Fibroblast of mammary gland (primary cell): ENCODE data around the gene ATAD1.
A peak's percentile ranks its signal among the peaks of the same experiment; 100 is the strongest.

Source experiments
- DNase-seq: peaks from one replicate; pipeline ENCODE4 v3.0.0-alpha.2; 2010; ENCODE audit warnings: low read depth
- H3K4me3 ChIP-seq: 2 replicates; pipeline ENCODE4 v1.5.1; 2011; ENCODE audit warnings: low read depth, mild to moderate bottlenecking, low read length, moderate library complexity; ENCODE audit not compliant: control insufficient read depth
- TF ChIP-seq, protein P1 (sequence below): conservative IDR thresholded peaks from 2 replicates; pipeline ENCODE4 v1.5.1; 2011; ENCODE audit warnings: low read depth, low read length, inconsistent platforms; ENCODE audit not compliant: control insufficient read depth, insufficient read depth

ATAD1 gene

GRCh38 chr10:87776328-87776727 is 41.7 kb downstream of the ATAD1 start:
- no peak overlapping the region for H3K4me3 ChIP-seq
- no peak for DNase-seq
- TF ChIP-seq, protein P1, sequence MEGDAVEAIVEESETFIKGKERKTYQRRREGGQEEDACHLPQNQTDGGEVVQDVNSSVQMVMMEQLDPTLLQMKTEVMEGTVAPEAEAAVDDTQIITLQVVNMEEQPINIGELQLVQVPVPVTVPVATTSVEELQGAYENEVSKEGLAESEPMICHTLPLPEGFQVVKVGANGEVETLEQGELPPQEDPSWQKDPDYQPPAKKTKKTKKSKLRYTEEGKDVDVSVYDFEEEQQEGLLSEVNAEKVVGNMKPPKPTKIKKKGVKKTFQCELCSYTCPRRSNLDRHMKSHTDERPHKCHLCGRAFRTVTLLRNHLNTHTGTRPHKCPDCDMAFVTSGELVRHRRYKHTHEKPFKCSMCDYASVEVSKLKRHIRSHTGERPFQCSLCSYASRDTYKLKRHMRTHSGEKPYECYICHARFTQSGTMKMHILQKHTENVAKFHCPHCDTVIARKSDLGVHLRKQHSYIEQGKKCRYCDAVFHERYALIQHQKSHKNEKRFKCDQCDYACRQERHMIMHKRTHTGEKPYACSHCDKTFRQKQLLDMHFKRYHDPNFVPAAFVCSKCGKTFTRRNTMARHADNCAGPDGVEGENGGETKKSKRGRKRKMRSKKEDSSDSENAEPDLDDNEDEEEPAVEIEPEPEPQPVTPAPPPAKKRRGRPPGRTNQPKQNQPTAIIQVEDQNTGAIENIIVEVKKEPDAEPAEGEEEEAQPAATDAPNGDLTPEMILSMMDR: no peak

- no peak overlapping the region for H3K4me3 ChIP-seq
- TF ChIP-seq, protein P1: no peak
- DNase-seq: peak; percentile 19
Measured at GRCh38 chr10:87775766-87776165, 42.3 kb downstream of the ATAD1 start.

- no peak overlapping the region for H3K4me3 ChIP-seq
- TF ChIP-seq, protein P1: peak; percentile 43
- DNase-seq: peak; percentile 48
Measured at GRCh38 chr10:87771871-87772500, 46.0 kb downstream of the ATAD1 start.

DNA sequence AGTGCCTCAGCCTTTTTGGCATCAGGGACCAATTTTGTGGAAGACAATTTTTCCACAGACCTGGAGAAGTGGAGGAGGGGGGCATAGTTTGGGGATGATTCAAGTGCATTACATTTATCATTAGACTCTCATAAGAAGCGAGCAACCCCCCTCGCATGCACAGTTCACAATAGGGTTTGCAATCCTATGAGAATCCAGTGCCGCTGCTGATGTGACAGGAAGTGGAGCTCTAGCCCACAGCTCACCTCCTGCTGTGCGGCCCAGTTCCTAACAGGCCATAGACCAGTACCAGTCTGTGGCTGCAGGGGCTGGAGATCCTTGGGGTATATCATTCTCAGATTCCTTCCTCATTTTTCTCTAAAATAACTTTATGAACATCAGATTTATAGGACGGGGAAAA is 50.8 kb downstream of the ATAD1 start:
- TF ChIP-seq, protein P1: no peak
- no peak for DNase-seq
- no peak overlapping the region for H3K4me3 ChIP-seq

DNA sequence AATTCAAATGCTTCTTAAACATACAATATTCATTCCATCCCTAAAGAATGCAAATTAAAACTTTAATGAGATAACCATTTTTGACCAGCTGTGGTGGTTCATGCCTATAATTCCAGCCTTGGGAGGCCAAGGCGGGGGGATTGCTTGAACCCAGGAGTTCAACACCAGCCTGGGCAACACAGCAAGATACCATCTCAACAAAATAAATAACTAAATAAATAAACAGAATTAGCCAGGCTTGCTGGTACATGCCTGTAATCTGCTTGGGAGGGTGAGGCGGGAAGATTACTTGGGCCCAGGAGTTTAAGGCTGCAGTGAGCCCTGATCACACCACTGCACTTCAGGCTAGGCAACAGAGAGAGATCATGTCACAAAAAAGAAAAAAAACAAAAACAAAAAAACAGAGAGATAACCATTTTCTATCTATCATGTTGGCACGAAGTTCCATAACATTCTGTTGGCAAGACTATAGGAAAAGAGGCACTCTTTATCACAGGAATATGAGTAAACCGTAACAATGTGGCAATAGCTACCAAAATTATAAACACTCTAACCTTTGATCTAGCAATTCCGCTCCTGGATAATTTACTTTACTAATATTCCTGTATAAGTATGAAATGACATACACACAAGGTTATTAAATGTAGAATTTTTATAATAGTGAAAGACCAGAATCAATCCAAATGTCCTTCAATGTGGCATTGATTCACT is 52.2 kb downstream of the ATAD1 start:
- DNase-seq: no peak
- TF ChIP-seq, protein P1: no peak
- no peak overlapping the region for H3K4me3 ChIP-seq

DNA sequence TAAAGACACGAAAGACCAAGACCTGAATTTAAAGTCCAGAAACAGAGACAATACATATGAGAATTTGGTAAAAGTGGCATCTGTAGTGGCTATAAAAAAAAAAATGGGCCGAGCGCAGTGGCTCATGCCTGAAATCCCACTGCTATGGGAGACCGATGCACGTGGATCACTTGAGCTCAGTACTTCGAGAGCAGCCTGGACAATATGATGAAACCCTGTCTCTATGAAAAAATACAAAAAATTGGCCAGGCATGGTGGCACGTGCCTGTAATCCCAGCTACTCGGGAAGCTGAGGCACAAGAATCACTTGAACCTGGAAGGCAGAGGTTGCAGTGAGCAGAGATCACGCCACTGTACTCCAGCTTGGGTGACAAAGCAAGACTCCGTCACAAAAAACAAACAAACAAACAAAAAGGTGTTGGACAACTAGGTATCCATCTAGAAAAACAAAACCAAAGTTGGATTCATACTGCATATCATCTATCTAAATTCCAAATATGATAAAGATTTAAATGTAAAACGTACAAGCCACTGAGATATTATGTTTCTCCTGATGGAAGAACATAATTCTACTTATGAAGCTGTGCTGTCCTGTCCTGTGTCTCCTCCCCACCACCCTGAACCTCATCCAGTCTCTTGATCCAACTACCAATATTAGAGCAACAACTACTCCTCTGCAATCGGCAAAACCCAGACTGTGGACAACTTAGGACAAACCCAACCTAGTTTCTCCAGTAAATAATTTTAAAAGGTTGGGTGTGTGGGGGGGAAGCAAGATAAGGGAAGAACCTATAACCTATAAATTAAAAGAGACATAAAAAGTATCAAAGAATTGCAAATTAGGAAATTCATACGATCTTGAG is 53.7 kb downstream of the ATAD1 start:
- TF ChIP-seq, protein P1: no peak
- no peak for DNase-seq

More for the DNA sequence above, 53.7 kb downstream of the ATAD1 start:
- no peak overlapping the region for H3K4me3 ChIP-seq
